ENCODE results near the gene ZDHHC13. TPM values are rescaled to one million over a fixed set of nuclear protein-coding genes. Genes with fewer than 3 reads are reported as not detected.

Gene ZDHHC13
- total and polyA plus RNA-seq, 10 of the 15 experiments (the other 5 are each of a cell fraction or from before 2014, with no cell fraction given): 8.5 to 34.2 (median 20.4) TPM

GRCh38 chr11:19102521-19102900, 14.5 kb upstream of the ZDHHC13 start:
- no peaks in the 10 kb centered on the region for H3K4me1 ChIP-seq (ENCODE audit: control insufficient read depth, insufficient read depth, low read length)
- H2AFZ ChIP-seq (ENCODE audit: control insufficient read depth, low read depth, low read length): no peak overlapping the region
- no peak overlapping the region for H3K4me2 ChIP-seq (ENCODE audit: control insufficient read depth, insufficient read depth)
- ChIA-PET RAD21 (ENCODE audit: unreplicated experiment) (interaction anchor here (0.9 kb wide), 1 partner anchor 9 kb away, joined by 3 read pairs; no protein-coding TSS in a partner anchor), SMC1A (ENCODE audit: uncharacterized antibody, unreplicated experiment) (interaction anchor here (1.4 kb wide), 1 partner anchor 26 kb away, joined by 3 read pairs; no protein-coding TSS in a partner anchor), POLR2A (interaction anchor here (0.7 kb wide), 1 partner anchor 165 kb away, joined by 3 read pairs; no protein-coding TSS in a partner anchor), CTCF (interaction anchor here (2.1 kb wide), 1 partner anchor 25 kb away, joined by 11 read pairs; no protein-coding TSS in a partner anchor)
- H3K36me3 ChIP-seq (ENCODE audit: control insufficient read depth in 2 of 2, insufficient read depth in 2 of 2, low read length in 1 of 2): no peaks in the 10 kb centered on the region
- H3K9ac ChIP-seq (ENCODE audit: control insufficient read depth, insufficient read depth, low read length): no peak overlapping the region
- no peaks in the 10 kb centered on the region for H3K79me2 ChIP-seq (ENCODE audit: control insufficient read depth, insufficient read depth, low read length)
- FAIRE-seq: no peak
- no peak overlapping the region for H3K4me3 ChIP-seq
- WGBS (ENCODE audit: insufficient coverage, insufficient replicate concordance, low lambda C conversion rate, missing lambda C conversion rate): 69% methylated on average over 1 of the region's 1 CpG
- intact Hi-C loops (cut with micrococcal nuclease; ENCODE audit: unreplicated experiment): no loop called here
- DNase-seq (ENCODE audit: low read depth, low spot score): no peak
- BruUV-seq (replicated peaks): no TSS peak
- H3K27ac ChIP-seq (ENCODE audit: control insufficient read depth, insufficient read depth): no peak overlapping the region
- in situ Hi-C loops (cut with MboI): no loop called here
- H4K20me1 ChIP-seq (ENCODE audit: control insufficient read depth, insufficient read depth): no peaks in the 10 kb centered on the region
- TF ChIP-seq BCL11A (IDR thresholded peaks at IDR 0.05; ENCODE audit: low read depth, low read length): no peak
- no peak for TF ChIP-seq RFX5 (IDR thresholded peaks at IDR 0.05; ENCODE audit: low read depth, low read length)
- TF ChIP-seq NFYA (IDR thresholded peaks at IDR 0.05; ENCODE audit: borderline replicate concordance, low read depth, low read length): no peak
- TF ChIP-seq, protein P1, sequence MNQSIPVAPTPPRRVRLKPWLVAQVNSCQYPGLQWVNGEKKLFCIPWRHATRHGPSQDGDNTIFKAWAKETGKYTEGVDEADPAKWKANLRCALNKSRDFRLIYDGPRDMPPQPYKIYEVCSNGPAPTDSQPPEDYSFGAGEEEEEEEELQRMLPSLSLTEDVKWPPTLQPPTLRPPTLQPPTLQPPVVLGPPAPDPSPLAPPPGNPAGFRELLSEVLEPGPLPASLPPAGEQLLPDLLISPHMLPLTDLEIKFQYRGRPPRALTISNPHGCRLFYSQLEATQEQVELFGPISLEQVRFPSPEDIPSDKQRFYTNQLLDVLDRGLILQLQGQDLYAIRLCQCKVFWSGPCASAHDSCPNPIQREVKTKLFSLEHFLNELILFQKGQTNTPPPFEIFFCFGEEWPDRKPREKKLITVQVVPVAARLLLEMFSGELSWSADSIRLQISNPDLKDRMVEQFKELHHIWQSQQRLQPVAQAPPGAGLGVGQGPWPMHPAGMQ (IDR thresholded peaks at IDR 0.05; ENCODE audit: borderline replicate concordance): no peak
- no peak for TF ChIP-seq JUNB (IDR thresholded peaks at IDR 0.05)
- no peak for TF ChIP-seq E2F8 (IDR thresholded peaks at IDR 0.05; ENCODE audit: low read depth, partially characterized antibody)
- no peak for ATAC-seq
- no peaks in the 10 kb centered on the region; the same call in 2 of the 3 replicates for H3K9me3 ChIP-seq (replicated peaks; ENCODE audit: control insufficient read depth, insufficient read depth, low read length)
- H3K27me3 ChIP-seq (replicated peaks in 1 of 2; ENCODE audit: control insufficient read depth in 2 of 2, insufficient read depth in 2 of 2, low read length in 1 of 2): peaks cover 0 to 2% of the 10 kb centered on the region in 2 experiments; a peak in 1 of 4 replicates
